Common myeloid progenitor, CD34-positive (primary cell): Measurements from ENCODE around the gene CLPTM1L. TPM values are rescaled to one million over a fixed set of nuclear protein-coding genes. Genes with fewer than 3 reads are reported as not detected.

ENCODE experiments used
- CTCF ChIA-PET: fragments of 350-600 bp; sonication (Branson Sonifier 250); formaldehyde crosslinking; loops from one replicate; lab custom pipeline; 2021; ENCODE audit warnings: antibody characterized with exemption; lab: Charles Lee
- POLR2A ChIA-PET: fragments of 350-600 bp; sonication (Branson Sonifier 250); formaldehyde crosslinking; loops from one replicate; lab custom pipeline; 2021; ENCODE audit warnings: antibody characterized with exemption; lab: Charles Lee
- DNase-seq, 3 donors: peaks; one replicate each; pipeline versions ENCODE4 v3.0.0 to v3.0.0-alpha.2; 2013
- H3K27ac ChIP-seq, 2 experiments: 1 replicate in 1 of 2; 2 replicates in 1 of 2; pipeline ENCODE4 v1.7.0; 2013; ENCODE audit warnings: inconsistent platforms in 2 of 2, low read length in 2 of 2, mild to moderate bottlenecking in 2 of 2, low read depth in 1 of 2, moderate library complexity in 1 of 2; ENCODE audit not compliant: severe bottlenecking in 2 of 2, insufficient read depth in 1 of 2, poor library complexity in 1 of 2
- H3K27me3 ChIP-seq, 5 experiments: replicated peaks in 2 of 5; 1 replicate in 3 of 5; 2 replicates in 2 of 5; pipeline versions ENCODE4 v1.6.1 to v1.7.0; 2013; ENCODE audit warnings: low read length in 4 of 5, mild to moderate bottlenecking in 2 of 5, moderate library complexity in 2 of 5, inconsistent platforms in 1 of 5; ENCODE audit not compliant: insufficient read depth in 5 of 5, control insufficient read depth in 4 of 5
- H3K36me3 ChIP-seq, 4 experiments: 1 replicate in 2 of 4; 2 replicates in 2 of 4; pipeline versions ENCODE4 v1.6.1 to v1.7.0; 2013; ENCODE audit warnings: low read length in 3 of 4, control low read depth in 1 of 4, mild to moderate bottlenecking in 1 of 4; ENCODE audit not compliant: control insufficient read depth in 4 of 4, insufficient read depth in 4 of 4
- H3K4me1 ChIP-seq, 4 experiments: 1 replicate in 3 of 4; 2 replicates in 1 of 4; pipeline versions ENCODE4 v1.6.1 to v1.7.1; 2013; ENCODE audit warnings: low read length in 3 of 4, mild to moderate bottlenecking in 3 of 4, control low read depth in 1 of 4, inconsistent platforms in 1 of 4, moderate library complexity in 1 of 4; ENCODE audit not compliant: control insufficient read depth in 4 of 4, insufficient read depth in 4 of 4; ENCODE audit errors: control extremely low read depth in 1 of 4
- H3K4me3 ChIP-seq, 7 experiments: 1 replicate in 4 of 7; 2 replicates in 3 of 7; pipeline versions ENCODE4 v1.5.1 to v1.7.0; 2013; ENCODE audit warnings: mild to moderate bottlenecking in 7 of 7, low read length in 6 of 7, moderate library complexity in 6 of 7, inconsistent platforms in 2 of 7, low read depth in 2 of 7, control low read depth in 1 of 7; ENCODE audit not compliant: insufficient read depth in 4 of 7, control insufficient read depth in 1 of 7; ENCODE audit errors: extremely low read depth in 1 of 7
- H3K9me3 ChIP-seq, 5 experiments: 1 replicate in 4 of 5; 2 replicates in 1 of 5; pipeline versions ENCODE4 v1.6.1 to v1.7.1; 2013; ENCODE audit warnings: low read length in 4 of 5, mild to moderate bottlenecking in 2 of 5, inconsistent platforms in 1 of 5, low read depth in 1 of 5, moderate library complexity in 1 of 5; ENCODE audit not compliant: control insufficient read depth in 4 of 5, insufficient read depth in 2 of 5; ENCODE audit errors: control extremely low read depth in 1 of 5
- WGBS: methylation state at CpG from one replicate; pipeline ENCODE4 v1.1.5; 2013; ENCODE audit not compliant: insufficient coverage; 5-methylcytosine and 5-hydroxymethylcytosine counted together
- polyA plus RNA-seq: library from polyadenylated mRNA; unstranded; fragments of 120-200 nt; gene quantifications from one replicate; pipeline ENCODE4 v1.2.1, GENCODE V29; 2013

The CLPTM1L gene
- 42.7 TPM for polyA plus RNA-seq

- H3K27me3 ChIP-seq, result no peaks in the 10 kb centered on the region
- H3K36me3 ChIP-seq, result peaks cover 4 to 29% (median 21%) of the 10 kb centered on the region in 4 experiments
- WGBS, result under 1% methylated on average over 84 of the region's 87 CpGs
- peak within 1 kb of the TSS; percentile 76 to 97 (median 92) for H3K4me3 ChIP-seq
- peak within 1 kb of the TSS; percentile 54 to 90 for H3K27ac ChIP-seq
- POLR2A ChIA-PET, result interaction anchor here (0.8 to 1.5 kb wide), 2 partner anchors 35 to 298 kb away, joined by 3 to 4 read pairs; no protein-coding TSS in a partner anchor
- H3K9me3 ChIP-seq, result no peaks in the 10 kb centered on the region
- peaks cover 7 to 36% (median 27%) of the 10 kb centered on the region in 4 experiments for H3K4me1 ChIP-seq
- peak; percentile 85 to 91 (median 90) for DNase-seq
- CTCF ChIA-PET, result interaction anchor here (1.0 kb wide), 1 partner anchor 35 kb away, joined by 3 read pairs; no protein-coding TSS in a partner anchor
Observed at GRCh38 chr5:1344975-1345838, at the start of gene CLPTM1L. CLPTM1L (minus strand) TSS chr5:1345099; CDS start chr5:1344841, 258 bp downstream.

- POLR2A ChIA-PET, result no interaction called here
Observed at GRCh38 chr5:1393571-1394501, 48.9 kb upstream of the CLPTM1L start.

GRCh38 chr5:1392801-1393565 is 48.1 kb upstream of the CLPTM1L start:
- Histone ChIP-seq H3K36me3 (no peaks in the 10 kb centered on the region), H3K9me3 (no peaks in the 10 kb centered on the region), H3K4me3 (no peak overlapping the region), H3K27ac (no peak overlapping the region), H3K27me3 (peaks cover 0 to 82% (median 10%) of the 10 kb centered on the region in 5 experiments), H3K4me1 (no peaks in the 10 kb centered on the region)
- CTCF ChIA-PET, result interaction anchor here (0.5 kb wide), 1 partner anchor 227 kb away, joined by 3 read pairs; no protein-coding TSS in a partner anchor
- 60% methylated on average over 18 of the region's 22 CpGs for WGBS
- POLR2A ChIA-PET, result no interaction called here
- no peak for DNase-seq

More at GRCh38 chr5:1393571-1394501, 48.9 kb upstream of the CLPTM1L start:
- Histone ChIP-seq H3K27me3 (peaks cover 0 to 78% (median 10%) of the 10 kb centered on the region in 5 experiments), H3K9me3 (peaks cover 0 to 6% (median 0%) of the 10 kb centered on the region in 5 experiments), H3K36me3 (no peaks in the 10 kb centered on the region), H3K4me1 (no peaks in the 10 kb centered on the region), H3K27ac (no peak overlapping the region), H3K4me3 (no peak overlapping the region)
- CTCF ChIA-PET, result no interaction called here
- 66% methylated on average over 33 of the region's 36 CpGs for WGBS
- DNase-seq, result no peak

- CTCF ChIA-PET, result no interaction called here
- POLR2A ChIA-PET, result no interaction called here
Observed at GRCh38 chr5:1392261-1392660, 47.4 kb upstream of the CLPTM1L start.

GRCh38 chr5:1391691-1392090 is 46.8 kb upstream of the CLPTM1L start:
- Histone ChIP-seq H3K36me3 (no peaks in the 10 kb centered on the region), H3K9me3 (no peaks in the 10 kb centered on the region), H3K27ac (no peak overlapping the region), H3K27me3 (peaks cover 0 to 89% (median 15%) of the 10 kb centered on the region in 5 experiments), H3K4me3 (no peak overlapping the region), H3K4me1 (peaks cover 0 to 5% (median under 1%) of the 10 kb centered on the region in 4 experiments)
- no peak for DNase-seq
- CTCF ChIA-PET, result no interaction called here
- POLR2A ChIA-PET, result no interaction called here
- WGBS, result 82% methylated on average over 11 of the region's 11 CpGs

More at GRCh38 chr5:1392261-1392660, 47.4 kb upstream of the CLPTM1L start:
- no peak overlapping the region for H3K27ac ChIP-seq
- H3K4me3 ChIP-seq, result no peak overlapping the region
- WGBS, result 91% methylated on average over 11 of the region's 11 CpGs
- H3K9me3 ChIP-seq, result no peaks in the 10 kb centered on the region
- H3K36me3 ChIP-seq, result no peaks in the 10 kb centered on the region
- H3K4me1 ChIP-seq, result no peaks in the 10 kb centered on the region
- H3K27me3 ChIP-seq, result peaks cover 0 to 87% (median 12%) of the 10 kb centered on the region in 5 experiments
- DNase-seq, result no peak

GRCh38 chr5:1390861-1391600 is 46.1 kb upstream of the CLPTM1L start:
- Histone ChIP-seq H3K9me3 (no peaks in the 10 kb centered on the region), H3K4me3 (no peak overlapping the region), H3K27me3 (peaks cover 0 to 88% (median 22%) of the 10 kb centered on the region in 5 experiments), H3K27ac (no peak overlapping the region), H3K36me3 (no peaks in the 10 kb centered on the region), H3K4me1 (peaks cover 0 to 11% (median 7%) of the 10 kb centered on the region in 4 experiments)
- DNase-seq, result no peak
- WGBS, result 86% methylated on average over 19 of the region's 21 CpGs
- ChIA-PET CTCF (no interaction called here), POLR2A (no interaction called here)
